ENCODE results near the gene WBP2.

The WBP2 gene

GRCh38 chr17:75827308-75828075 is 27.6 kb downstream of the WBP2 start (continued):
- TF ChIP-seq CTCF (tag by site-specific recombination; IDR thresholded peaks at IDR 0.05) (peak; percentile 88), ZSCAN30 (tag by site-specific recombination; IDR thresholded peaks at IDR 0.05) (no peak), ZNF654 (tag by site-specific recombination; IDR thresholded peaks at IDR 0.05; ENCODE audit: low read depth) (no peak), ZNF292 (tag by site-specific recombination; IDR thresholded peaks at IDR 0.05; ENCODE audit: borderline replicate concordance, low read depth) (no peak), YY2 (tag by site-specific recombination; IDR thresholded peaks at IDR 0.05) (no peak), ZFHX2 (tag by site-specific recombination; conservative IDR thresholded peaks at IDR 0.05) (no peak), ZNF394 (tag by site-specific recombination; IDR thresholded peaks at IDR 0.05; ENCODE audit: borderline replicate concordance) (no peak), ZNF707 (tag by site-specific recombination; IDR thresholded peaks at IDR 0.05) (no peak), BCL11A (tag by site-specific recombination; IDR thresholded peaks at IDR 0.05; ENCODE audit: low read depth) (no peak), ZBTB21 (tag by site-specific recombination; IDR thresholded peaks at IDR 0.05) (no peak), ZNF704 (tag by site-specific recombination; IDR thresholded peaks at IDR 0.05) (no peak), KLF8 (tag by site-specific recombination; IDR thresholded peaks at IDR 0.05) (0 out of 2 replicates have a peak, but pooled peaks have one; percentile 12), ZNF214 (tag by site-specific recombination; IDR thresholded peaks at IDR 0.05; ENCODE audit: borderline replicate concordance) (no peak), ZBTB1 (tag by site-specific recombination; IDR thresholded peaks at IDR 0.05) (no peak), ZNF138 (tag by site-specific recombination; IDR thresholded peaks at IDR 0.05; ENCODE audit: borderline replicate concordance) (no peak), ZIC2 (tag by site-specific recombination; IDR thresholded peaks at IDR 0.05) (peak; percentile 54), ZNF664 (tag by site-specific recombination; IDR thresholded peaks at IDR 0.05) (no peak), IKZF3 (tag by site-specific recombination; IDR thresholded peaks at IDR 0.05) (no peak), PRDM10 (tag by site-specific recombination; IDR thresholded peaks at IDR 0.05) (no peak), ZNF155 (tag by site-specific recombination; IDR thresholded peaks at IDR 0.05) (no peak), ZNF548 (tag by site-specific recombination; IDR thresholded peaks at IDR 0.05) (no peak), ZNF629 (tag by site-specific recombination; IDR thresholded peaks at IDR 0.05) (no peak), ZNF76 (tag by site-specific recombination; IDR thresholded peaks at IDR 0.05; ENCODE audit: borderline replicate concordance, low read depth) (peak; percentile 65), ZNF311 (tag by site-specific recombination; IDR thresholded peaks at IDR 0.05; ENCODE audit: borderline replicate concordance) (no peak), GLIS2 (tag by site-specific recombination; IDR thresholded peaks at IDR 0.05) (peak; percentile 35), ZNF658 (tag by site-specific recombination; IDR thresholded peaks at IDR 0.05) (no peak), SCRT1 (tag by site-specific recombination; IDR thresholded peaks at IDR 0.05; ENCODE audit: borderline replicate concordance) (no peak), ZSCAN16 (tag by site-specific recombination; IDR thresholded peaks at IDR 0.05) (no peak), ZNF18 (tag by site-specific recombination; IDR thresholded peaks at IDR 0.05) (no peak), ZNF23 (tag by site-specific recombination; IDR thresholded peaks at IDR 0.05; ENCODE audit: borderline replicate concordance) (no peak), ZNF391 (tag by site-specific recombination; IDR thresholded peaks at IDR 0.05; ENCODE audit: borderline replicate concordance, low read depth) (no peak), ZBTB26 (tag by site-specific recombination; optimal IDR thresholded peaks at IDR 0.05) (peak; percentile 13)

Measured in HEK293 (cell line).